HL-60 (cell line): Measurements from ENCODE around the gene ZNF587B.
"Not testable (repeated sequence)": the region's sequence is repeated elsewhere in the genome, so short reads cannot be mapped to it uniquely, and the experiment has no call there.

Experiments
- DNase-seq, 2 experiments: peaks; one replicate each; pipeline ENCODE4 v3.0.0-alpha.2; 2010 to 2020; ENCODE audit warnings: low read depth in 1 of 2, low spot score in 1 of 2
- H3K27ac ChIP-seq: fragments of 250-450 bp; sonication (Bioruptor Pico); replicated peaks from 2 replicates; pipeline ENCODE4 v1.5.1; 2020; ENCODE audit warnings: mild to moderate bottlenecking, moderate library complexity
- H3K27me3 ChIP-seq: fragments of 250-450 bp; sonication (Bioruptor Pico); 2 replicates; pipeline ENCODE4 v1.5.1; 2021; ENCODE audit warnings: mild to moderate bottlenecking, moderate library complexity; ENCODE audit not compliant: insufficient read depth, poor library complexity, severe bottlenecking
- H3K4me3 ChIP-seq: replicated peaks from 2 replicates; pipeline ENCODE4 v1.5.1; 2011; ENCODE audit warnings: mild to moderate bottlenecking, control low read depth, low read length; ENCODE audit not compliant: insufficient read depth
- CTCF ChIP-seq: IDR thresholded peaks from one replicate; pipeline ENCODE4 v1.5.1; 2011; ENCODE audit warnings: low read length, control low read depth, inconsistent platforms; ENCODE audit not compliant: insufficient read depth
- GABPA ChIP-seq: IDR thresholded peaks from 2 replicates; pipeline ENCODE4 v1.6.1; 2012; ENCODE audit warnings: low read depth
- POLR2AphosphoS5 ChIP-seq: IDR thresholded peaks from 2 replicates; pipeline ENCODE4 v1.6.1; 2012; ENCODE audit warnings: low read depth
- REST ChIP-seq: IDR thresholded peaks from 2 replicates; pipeline ENCODE4 v1.6.1; 2012; ENCODE audit warnings: low read depth; ENCODE audit not compliant: insufficient replicate concordance
- SPI1 ChIP-seq: IDR thresholded peaks from 2 replicates; pipeline ENCODE4 v1.6.1; 2012; ENCODE audit warnings: low read depth, mild to moderate bottlenecking, borderline replicate concordance

The ZNF587B gene

GRCh38 chr19:57862351-57862750, 32.3 kb downstream of the ZNF587B start:
- not testable (repeated sequence) for H3K27me3 ChIP-seq, DNase-seq, H3K27ac ChIP-seq, H3K4me3 ChIP-seq

GRCh38 chr19:57867868-57868492, 37.9 kb downstream of the ZNF587B start:
- TF ChIP-seq GABPA, result no peak
- TF ChIP-seq CTCF, result no peak
- peak; percentile 52; the same call in 1 of the 2 replicates for TF ChIP-seq POLR2AphosphoS5
- TF ChIP-seq REST, result no peak
- TF ChIP-seq SPI1, result no peak
- DNase-seq, result no peak
- H3K27ac ChIP-seq, result no peak overlapping the region
- H3K27me3 ChIP-seq, result no peaks in the 10 kb centered on the region
- no peak overlapping the region for H3K4me3 ChIP-seq

- not testable (repeated sequence) for DNase-seq, H3K27me3 ChIP-seq, H3K27ac ChIP-seq, H3K4me3 ChIP-seq
Measured at GRCh38 chr19:57869655-57870054, 39.6 kb downstream of the ZNF587B start.

- DNase-seq, result no peak
- Histone ChIP-seq H3K27ac (no peak overlapping the region), H3K4me3 (no peak overlapping the region), H3K27me3 (no peaks in the 10 kb centered on the region)
- TF ChIP-seq REST (no peak), POLR2AphosphoS5 (no peak)
Measured at GRCh38 chr19:57870225-57870624, 40.1 kb downstream of the ZNF587B start.

- no peak overlapping the region for H3K27ac ChIP-seq
- no peak overlapping the region for H3K4me3 ChIP-seq
- no peak for DNase-seq
- TF ChIP-seq POLR2AphosphoS5 (no peak), REST (no peak)
- H3K27me3 ChIP-seq, result no peaks in the 10 kb centered on the region
Measured at GRCh38 chr19:57872450-57872849, 42.4 kb downstream of the ZNF587B start.

GRCh38 chr19:57873883-57874799, 44.0 kb downstream of the ZNF587B start:
- not testable (repeated sequence) for H3K27me3 ChIP-seq, H3K4me3 ChIP-seq, H3K27ac ChIP-seq, DNase-seq
